SHP77 (cell line): ENCODE measurements around the gene POP4.
"Not testable (repeated sequence)": the region's sequence is repeated elsewhere in the genome, so short reads cannot be mapped to it uniquely, and the experiment has no call there.

Experiments used
- DNase-seq, 2 experiments: peaks; one replicate each; lab custom pipeline; 2025; lab: John Stamatoyannopoulos, UW

Gene POP4

GRCh38 chr19:29610574-29611271 lies 4.6 kb downstream of the POP4 start:
- peak; percentile 69 to 81 for DNase-seq

- DNase-seq, result no peak
Measured at GRCh38 chr19:29612121-29612520, 6.0 kb downstream of the POP4 start.

- no peak for DNase-seq
Measured at GRCh38 chr19:29612801-29613595, 6.9 kb downstream of the POP4 start.

- DNase-seq, result no peak
Measured at GRCh38 chr19:29614046-29614445, 8.0 kb downstream of the POP4 start.

GRCh38 chr19:29614780-29615179 lies 8.7 kb downstream of the POP4 start:
- DNase-seq, result no peak

- no peak for DNase-seq
Measured at GRCh38 chr19:29615891-29616425, 9.9 kb downstream of the POP4 start.

GRCh38 chr19:29616541-29616940 lies 10.5 kb downstream of the POP4 start:
- DNase-seq, result no peak

GRCh38 chr19:29617366-29618266 lies 11.5 kb downstream of the POP4 start:
- no peak for DNase-seq

GRCh38 chr19:29618434-29618833 lies 12.4 kb downstream of the POP4 start:
- DNase-seq, result no peak

- no peak for DNase-seq
Measured at GRCh38 chr19:29618871-29619270, 12.8 kb downstream of the POP4 start.

- no peak for DNase-seq
Measured at GRCh38 chr19:29620931-29621351, 14.9 kb downstream of the POP4 start.

- DNase-seq, result no peak
Measured at GRCh38 chr19:29622166-29623070, 16.3 kb downstream of the POP4 start.

- no peak for DNase-seq
Measured at GRCh38 chr19:29623726-29624488, 17.8 kb downstream of the POP4 start.

GRCh38 chr19:29624489-29625185 lies 18.6 kb downstream of the POP4 start:
- no peak for DNase-seq

GRCh38 chr19:29625186-29625651 lies 19.1 kb downstream of the POP4 start:
- DNase-seq, result no peak

- DNase-seq, result no peak
Measured at GRCh38 chr19:29626386-29626785, 20.3 kb downstream of the POP4 start.

- DNase-seq, result not testable (repeated sequence)
Measured at GRCh38 chr19:29626832-29627231, 20.7 kb downstream of the POP4 start.

- DNase-seq, result no peak
Measured at GRCh38 chr19:29628661-29629385, 22.7 kb downstream of the POP4 start.
